Measurements from ENCODE around the gene IL17RD.

Gene IL17RD

DNA sequence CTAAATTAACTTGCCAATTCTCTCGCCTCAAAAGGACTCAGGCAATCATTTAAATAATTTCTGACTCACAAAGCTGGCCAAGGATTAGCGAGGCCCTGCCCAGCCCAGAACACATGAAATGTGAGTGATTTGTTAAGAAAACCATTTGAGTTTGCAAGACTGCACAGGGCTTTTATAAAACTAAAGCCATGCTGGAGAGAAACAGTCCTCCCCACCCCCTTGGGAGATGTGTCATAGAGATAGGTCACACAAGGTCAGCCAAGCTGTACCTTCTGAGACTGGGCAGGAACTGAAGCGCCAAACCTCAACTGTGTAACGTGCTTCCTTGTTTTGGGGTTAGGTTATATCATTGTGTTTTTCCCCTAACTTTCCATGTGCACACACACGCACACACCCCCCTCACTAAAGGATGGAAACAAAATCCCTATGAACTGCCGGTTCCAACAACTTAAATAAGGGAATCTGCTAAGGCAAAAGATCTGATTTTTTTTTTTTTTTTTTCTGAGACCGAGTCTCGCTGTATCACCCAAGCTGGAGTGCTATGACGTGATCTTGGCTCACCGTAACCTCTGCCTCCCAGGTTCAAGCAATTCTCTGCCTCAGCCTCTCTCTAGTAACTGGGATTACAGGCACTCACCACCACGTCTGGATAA, 96.6 kb downstream of the IL17RD start:
- peak; percentile 70 for DNase-seq (ENCODE audit: low spot score)
- peak; percentile 42 for FAIRE-seq

- no peak for DNase-seq (ENCODE audit: low spot score)
- no peak for FAIRE-seq
Measured at GRCh38 chr3:57066471-57066870, 98.7 kb downstream of the IL17RD start.

DNA sequence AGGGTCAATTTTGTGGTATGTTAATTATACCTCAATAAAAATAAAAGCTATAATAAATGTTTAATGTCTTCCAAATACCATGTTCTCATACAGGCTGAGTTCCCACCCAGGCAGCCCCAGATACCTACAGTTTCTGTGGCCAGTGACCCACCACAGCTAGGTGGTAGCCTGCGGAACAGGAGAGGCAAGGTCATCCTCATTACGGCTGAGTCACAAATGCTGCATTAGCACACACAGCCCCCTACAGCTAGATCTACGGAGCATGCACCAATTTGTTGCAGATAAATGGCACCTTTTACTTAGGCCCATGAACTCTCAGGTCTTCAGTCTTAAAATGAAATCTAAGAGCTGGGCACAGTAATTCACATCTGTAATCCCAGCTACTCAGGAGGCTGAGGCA, 99.6 kb downstream of the IL17RD start:
- no peak for DNase-seq (ENCODE audit: low spot score)
- FAIRE-seq, result no peak

DNA sequence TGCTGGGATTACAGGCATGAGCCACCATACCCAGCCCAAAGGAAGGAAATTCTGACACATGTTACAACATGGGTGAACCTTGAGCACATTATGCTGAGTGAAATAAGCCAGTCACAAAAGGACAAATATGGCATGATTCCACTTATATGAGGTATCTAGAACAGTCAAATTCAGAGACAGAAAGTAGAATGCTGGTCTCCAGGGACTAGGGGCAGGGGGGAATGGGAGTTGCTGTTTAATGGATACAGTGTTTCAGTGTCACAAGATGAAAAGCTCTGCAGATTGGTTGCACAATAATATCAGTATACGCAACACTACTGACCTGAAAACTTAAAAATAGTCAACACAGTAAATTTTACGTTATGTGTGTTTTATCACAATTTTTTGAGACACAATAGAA, 100.6 kb downstream of the IL17RD start:
- FAIRE-seq, result peak; percentile 37
- DNase-seq (ENCODE audit: low spot score), result no peak

- no peak for DNase-seq (ENCODE audit: low spot score)
- no peak for FAIRE-seq
Measured at GRCh38 chr3:57064001-57064400, 101.2 kb downstream of the IL17RD start.

GRCh38 chr3:57063032-57063431, 102.1 kb downstream of the IL17RD start:
- FAIRE-seq, result no peak

GRCh38 chr3:57062101-57062631, 103.0 kb downstream of the IL17RD start:
- FAIRE-seq (no peak), DNase-seq (ENCODE audit: low spot score) (peak; percentile 26)

More at GRCh38 chr3:57063032-57063431, 102.1 kb downstream of the IL17RD start:
- no peak for DNase-seq (ENCODE audit: low spot score)

- DNase-seq (ENCODE audit: low spot score) (no peak), FAIRE-seq (no peak)
Measured at GRCh38 chr3:57061556-57061955, 103.6 kb downstream of the IL17RD start.

GRCh38 chr3:57060089-57060821, 104.9 kb downstream of the IL17RD start, which contains the start of gene SPATA12:
SPATA12 (plus strand) TSS chr3:57060664; CDS start chr3:57073695, 13,031 bp downstream.
- no peak for FAIRE-seq

DNA sequence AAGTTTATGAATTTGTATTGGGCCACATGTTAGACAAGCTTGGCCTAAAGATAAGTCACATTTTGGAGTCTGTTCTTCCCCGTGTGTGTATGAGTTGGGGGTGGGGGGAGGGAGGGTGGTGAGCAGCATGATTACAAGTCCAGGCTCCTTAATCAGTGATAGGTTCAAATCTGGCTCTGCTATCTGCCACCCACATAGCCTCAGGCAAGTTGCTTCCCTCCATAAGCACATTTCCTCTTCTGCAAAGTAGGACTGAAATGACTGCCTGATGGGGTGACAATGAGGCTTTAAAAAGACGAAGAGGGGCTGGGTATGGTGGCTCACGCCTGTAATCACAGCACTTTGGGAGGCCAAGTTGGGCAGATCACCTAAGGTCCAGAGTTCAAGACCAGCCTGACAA, 105.7 kb downstream of the IL17RD start:
- DNase-seq (ENCODE audit: low spot score) (no peak), FAIRE-seq (no peak)

More at GRCh38 chr3:57060089-57060821, 104.9 kb downstream of the IL17RD start, which contains the start of gene SPATA12:
- DNase-seq (ENCODE audit: low spot score), result peak; percentile 98

DNA sequence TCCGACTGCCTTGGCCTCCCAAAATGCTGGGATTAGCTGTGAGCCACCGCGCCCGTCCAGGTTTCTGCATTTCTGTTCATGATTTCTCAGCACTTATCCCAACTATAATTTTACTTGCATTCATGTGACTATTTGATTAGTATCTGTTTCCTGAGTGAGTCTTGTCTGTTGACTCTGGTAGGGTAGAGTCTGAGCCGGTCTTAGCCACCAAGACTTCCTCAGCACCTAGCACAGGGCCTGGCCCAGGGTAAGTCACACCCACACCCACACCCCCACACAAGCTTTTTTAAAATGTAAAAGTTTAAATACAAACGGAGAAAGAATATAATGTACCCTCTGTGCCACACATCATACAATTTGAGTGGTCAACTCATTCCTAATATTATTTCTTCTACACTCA, 107.8 kb downstream of the IL17RD start:
- no peak for FAIRE-seq

DNA sequence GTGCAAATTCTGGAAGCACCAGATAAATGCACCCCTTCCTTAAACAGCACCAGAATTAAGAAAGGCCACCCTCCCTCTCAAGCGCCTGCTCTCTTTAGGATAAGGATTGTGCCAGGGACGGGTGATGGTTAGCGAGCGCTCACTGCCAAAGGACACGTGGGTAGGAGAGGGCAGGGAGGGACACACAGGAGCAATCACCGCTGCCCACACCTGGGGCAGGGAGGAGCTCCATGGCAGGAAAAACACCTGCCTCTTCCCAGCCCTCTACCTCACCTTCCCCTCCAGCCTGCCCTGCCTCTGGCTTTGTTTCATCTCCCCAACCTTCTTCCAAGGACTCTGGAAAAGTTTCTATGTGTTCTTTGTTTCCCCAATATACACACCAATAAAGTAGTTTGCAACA, 112.0 kb downstream of the IL17RD start:
- DNase-seq (ENCODE audit: low spot score) (no peak), FAIRE-seq (no peak)

More for the DNA sequence above, 107.8 kb downstream of the IL17RD start:
- no peak for DNase-seq (ENCODE audit: low spot score)

DNA sequence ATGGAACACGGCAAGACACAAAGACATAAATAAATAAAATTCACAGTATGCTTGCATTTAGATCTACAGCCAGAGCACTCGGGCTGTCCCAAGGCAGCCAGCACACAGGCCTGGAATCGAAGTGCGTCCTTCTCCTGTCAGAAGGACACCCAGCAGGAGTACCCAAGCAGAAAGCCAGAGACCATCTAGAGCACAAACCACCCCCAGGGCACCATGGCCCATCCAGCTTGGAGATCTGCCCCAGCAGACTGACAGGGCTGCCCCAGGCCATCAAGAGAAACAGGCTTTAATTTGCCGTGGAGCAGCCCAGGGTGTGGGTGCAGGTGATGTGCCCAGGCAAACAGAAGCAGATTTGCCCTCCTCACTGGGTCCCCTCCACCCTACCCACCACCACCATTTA, 112.5 kb downstream of the IL17RD start:
- no peak for DNase-seq (ENCODE audit: low spot score)

DNA sequence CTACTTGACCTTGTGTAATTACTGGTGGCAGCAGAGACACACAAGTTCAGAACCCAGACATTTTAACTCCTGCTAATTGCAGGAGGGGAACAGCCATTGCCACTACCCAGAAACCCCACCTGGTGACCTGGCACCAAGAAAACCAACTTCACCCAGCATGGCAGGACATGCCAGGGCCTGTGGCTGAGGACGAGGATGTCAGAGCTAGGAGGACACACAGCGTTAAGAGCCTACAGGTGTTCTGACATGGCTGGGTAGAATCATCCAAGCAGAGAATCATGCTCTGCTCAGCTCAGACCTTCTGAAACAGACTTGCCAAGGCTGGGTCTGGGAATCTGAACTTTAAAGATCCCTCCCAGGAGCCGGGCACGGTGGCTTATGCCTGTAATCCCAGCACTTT, 116.4 kb downstream of the IL17RD start:
- DNase-seq (ENCODE audit: low spot score) (no peak), FAIRE-seq (no peak)

More for the DNA sequence above, 112.5 kb downstream of the IL17RD start:
- FAIRE-seq, result no peak

- FAIRE-seq (no peak), DNase-seq (ENCODE audit: low spot score) (no peak)
Measured at GRCh38 chr3:57048052-57048671, 117.0 kb downstream of the IL17RD start.

DNA sequence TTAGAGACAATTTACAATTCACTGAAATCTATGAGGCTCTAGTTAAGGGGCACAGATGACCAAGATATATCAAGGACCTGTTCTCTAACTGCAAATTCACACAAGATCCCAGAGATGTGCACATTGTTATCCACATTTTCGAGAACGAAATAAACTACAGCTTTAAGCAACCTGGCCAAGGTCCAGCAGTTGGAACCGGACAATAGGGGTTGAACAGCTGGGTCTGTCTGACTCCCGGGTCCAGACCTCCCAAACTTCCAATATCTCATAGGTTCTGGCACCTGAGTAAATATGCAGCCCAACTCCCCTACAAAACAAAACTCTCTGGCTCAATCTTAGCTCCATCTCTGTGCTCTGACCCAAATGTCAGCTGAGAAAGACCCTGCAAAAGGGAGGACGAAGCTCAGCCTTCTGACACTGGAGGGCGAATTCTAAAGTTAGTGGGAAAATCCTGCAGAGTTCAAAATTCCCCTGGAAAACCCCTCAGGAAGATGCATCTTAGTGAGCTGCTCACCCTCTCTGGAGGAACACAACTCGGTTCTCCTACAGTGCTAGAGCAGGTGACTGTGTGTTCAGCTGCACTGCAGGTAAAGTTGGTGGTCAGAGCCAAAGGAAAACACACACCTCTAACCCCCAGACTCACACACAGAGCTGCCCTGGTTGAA, 118.9 kb downstream of the IL17RD start:
- DNase-seq (ENCODE audit: low spot score) (no peak), FAIRE-seq (no peak)

DNA sequence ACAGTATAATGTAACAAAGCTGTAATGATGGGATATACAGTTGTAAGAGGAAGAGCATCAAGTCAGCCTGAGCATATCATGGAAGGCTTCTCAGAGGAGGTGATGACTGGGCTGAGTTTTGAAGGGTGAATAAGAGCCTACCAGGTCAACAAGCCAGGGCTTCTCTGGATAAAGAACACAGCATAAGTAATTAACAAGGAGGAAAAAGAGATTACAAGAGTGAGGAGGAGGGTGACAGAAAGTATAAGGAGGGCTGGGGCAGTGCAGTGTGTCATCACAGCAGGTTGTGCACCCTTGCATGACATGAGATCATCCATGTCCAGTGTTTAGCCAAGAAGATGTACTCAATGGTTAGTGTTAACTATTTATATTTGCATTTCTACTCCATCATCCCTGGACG, 121.6 kb downstream of the IL17RD start:
- FAIRE-seq (no peak), DNase-seq (ENCODE audit: low spot score) (no peak)

DNA sequence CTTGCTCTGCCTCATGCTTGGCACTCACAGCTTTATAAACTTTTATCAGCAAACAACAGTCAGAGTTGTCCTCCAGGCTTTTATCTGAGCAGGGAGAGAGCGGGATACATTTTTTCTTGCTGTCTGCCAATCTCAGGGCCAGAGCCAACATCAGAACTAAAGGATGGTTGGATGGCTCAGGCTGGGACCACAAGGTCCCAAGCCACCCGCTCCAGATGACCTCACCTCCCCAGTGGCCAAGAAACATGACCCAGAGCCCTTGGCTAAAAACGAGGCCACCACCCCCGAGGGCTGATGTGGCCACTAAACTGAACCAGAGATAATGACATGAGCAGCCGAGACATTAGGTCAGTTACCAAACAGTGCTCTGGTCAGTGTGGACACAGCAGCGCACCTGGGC, 123.5 kb downstream of the IL17RD start:
- FAIRE-seq (no peak), DNase-seq (ENCODE audit: low spot score) (no peak)
